H1 (cell line): ENCODE data around the gene CFHR4. TPM values are rescaled to one million over a fixed set of nuclear protein-coding genes. Genes with fewer than 3 reads are reported as not detected.

Experiments
- CTCF ChIA-PET: fragments of 300-600 bp; sonication (Branson Sonifier 250); formaldehyde crosslinking; loops from one replicate; lab custom pipeline; 2021; ENCODE audit not compliant: partially characterized antibody; lab: Charles Lee
- POLR2A ChIA-PET: fragments of 300-600 bp; sonication (Branson Sonifier 250); formaldehyde crosslinking; loops from one replicate; lab custom pipeline; 2021; ENCODE audit warnings: inconsistent platforms; ENCODE audit not compliant: partially characterized antibody; lab: Charles Lee
- DNase-seq, 2 experiments: peaks; one replicate each; pipeline versions ENCODE4 v3.0.0 to v3.0.0-alpha.2; 2010 to 2022; ENCODE audit warnings: low spot score in 2 of 2, low read depth in 1 of 2, mixed read lengths in 1 of 2
- FAIRE-seq: peaks from 2 replicates; lab custom pipeline; 2011; peaks lifted over from hg19 to GRCh38; lab: Jason Lieb, UNC
- H2AFZ ChIP-seq: 2 replicates; pipeline ENCODE4 v1.8.1; 2012; ENCODE audit warnings: low read length, inconsistent platforms
- H2AK5ac ChIP-seq: 2 replicates; pipeline ENCODE4 v1.6.1; 2013; ENCODE audit warnings: low read depth, low read length
- H2BK120ac ChIP-seq: replicated peaks from 2 replicates; pipeline ENCODE3; 2013; ENCODE audit warnings: low read depth, low read length, inconsistent platforms
- H2BK12ac ChIP-seq: 2 replicates; pipeline ENCODE4 v1.6.1; 2013; ENCODE audit warnings: low read depth, low read length
- H2BK15ac ChIP-seq: 2 replicates; pipeline ENCODE4 v1.6.1; 2013; ENCODE audit warnings: low read length
- H2BK20ac ChIP-seq: 2 replicates; pipeline ENCODE4 v1.6.1; 2013; ENCODE audit warnings: low read length
- H2BK5ac ChIP-seq: 2 replicates; pipeline ENCODE4 v1.6.1; 2013; ENCODE audit warnings: low read depth, low read length
- H3K14ac ChIP-seq: 2 replicates; pipeline ENCODE4 v1.6.1; 2013; ENCODE audit warnings: inconsistent platforms; ENCODE audit not compliant: insufficient read length
- H3K18ac ChIP-seq: 2 replicates; pipeline ENCODE4 v1.6.1; 2013; ENCODE audit warnings: low read length; ENCODE audit errors: extremely low read depth
- H3K23ac ChIP-seq: 2 replicates; pipeline ENCODE4 v1.6.1; 2013; ENCODE audit warnings: inconsistent platforms; ENCODE audit not compliant: insufficient read length
- H3K23me2 ChIP-seq: 2 replicates; pipeline ENCODE4 v1.6.1; 2013; ENCODE audit warnings: low read depth, low read length
- H3K27ac ChIP-seq: 2 replicates; pipeline ENCODE4 v1.6.1; 2011; ENCODE audit warnings: low read depth, low read length, inconsistent platforms
- H3K27me3 ChIP-seq, 4 experiments: replicated peaks in 1 of 4; 1 replicate in 1 of 4; 2 replicates in 3 of 4; pipeline versions ENCODE4 v1.6.1 to v1.8.1; 2011 to 2013; ENCODE audit warnings: low read length in 3 of 4, mild to moderate bottlenecking in 3 of 4, inconsistent platforms in 2 of 4, mixed read lengths in 2 of 4, moderate library complexity in 1 of 4; ENCODE audit not compliant: control insufficient read depth in 3 of 4, insufficient read depth in 3 of 4; ENCODE audit errors: extremely low read depth in 1 of 4
- H3K36me3 ChIP-seq, 4 experiments: 2 replicates each; pipeline versions ENCODE4 v1.6.1 to v1.8.1; 2011 to 2013; ENCODE audit warnings: mild to moderate bottlenecking in 4 of 4, low read length in 3 of 4, moderate library complexity in 2 of 4, control low read depth in 1 of 4, inconsistent platforms in 1 of 4; ENCODE audit not compliant: insufficient read depth in 4 of 4, control insufficient read depth in 2 of 4
- H3K4ac ChIP-seq: replicated peaks from 2 replicates; pipeline ENCODE3; 2013; ENCODE audit warnings: low read length, low read depth, mixed read lengths, inconsistent platforms; ENCODE audit not compliant: insufficient read length
- H3K4me1 ChIP-seq, 4 experiments: replicated peaks in 1 of 4; 1 replicate in 1 of 4; 2 replicates in 3 of 4; pipeline versions ENCODE4 v1.6.1 to v1.8.1; 2011 to 2013; ENCODE audit warnings: low read length in 3 of 4, inconsistent platforms in 2 of 4, mixed read lengths in 1 of 4; ENCODE audit not compliant: insufficient read depth in 4 of 4, control insufficient read depth in 3 of 4
- H3K4me2 ChIP-seq, 2 experiments: 2 replicates each; pipeline versions ENCODE4 v1.6.1 to v1.8.1; 2011 to 2013; ENCODE audit warnings: low read depth in 2 of 2, low read length in 2 of 2, control low read depth in 1 of 2, inconsistent platforms in 1 of 2, mild to moderate bottlenecking in 1 of 2; ENCODE audit not compliant: insufficient read depth in 1 of 2
- H3K4me3 ChIP-seq, 4 experiments: fragments of 200-600, 300-600 bp in 1 of 4; sonication (generic), shearing (Covaris generic), sonication (Bioruptor Twin) in 1 of 4; 2 replicates each; pipeline versions ENCODE4 v1.5.1 to v1.8.1; 2011 to 2016; ENCODE audit warnings: low read length in 4 of 4, low read depth in 3 of 4, control low read depth in 2 of 4, inconsistent platforms in 2 of 4, mild to moderate bottlenecking in 2 of 4, mixed read lengths in 1 of 4, moderate library complexity in 1 of 4; ENCODE audit not compliant: insufficient read depth in 2 of 4; ENCODE audit errors: extremely low read depth in 1 of 4
- H3K56ac ChIP-seq: replicated peaks from 2 replicates; pipeline ENCODE3; 2013; ENCODE audit warnings: low read depth, mild to moderate bottlenecking, mixed read lengths, low read length, inconsistent platforms; ENCODE audit not compliant: insufficient read length
- H3K79me1 ChIP-seq: 2 replicates; pipeline ENCODE4 v1.6.1; 2013; ENCODE audit warnings: low read depth, low read length, control low read depth
- H3K79me2 ChIP-seq, 2 experiments: 2 replicates each; pipeline versions ENCODE4 v1.6.1 to v1.8.1; 2012 to 2013; ENCODE audit warnings: low read length in 2 of 2, mild to moderate bottlenecking in 2 of 2, inconsistent platforms in 1 of 2; ENCODE audit not compliant: insufficient read depth in 2 of 2, control insufficient read depth in 1 of 2
- H3K9ac ChIP-seq, 4 experiments: replicated peaks in 1 of 4; 1 replicate in 1 of 4; 2 replicates in 3 of 4; pipeline versions ENCODE4 v1.6.1 to v1.8.1; 2011 to 2013; ENCODE audit warnings: low read depth in 3 of 4, low read length in 3 of 4, control low read depth in 2 of 4, mild to moderate bottlenecking in 2 of 4, moderate library complexity in 2 of 4, inconsistent platforms in 1 of 4; ENCODE audit errors: extremely low read depth in 1 of 4
- H3K9me3 ChIP-seq, 2 experiments: 2 replicates each; pipeline versions ENCODE4 v1.6.1 to v1.8.1; 2012 to 2013; ENCODE audit warnings: mild to moderate bottlenecking in 2 of 2, moderate library complexity in 2 of 2, control low read depth in 1 of 2, inconsistent platforms in 1 of 2, low read depth in 1 of 2, low read length in 1 of 2, mixed read lengths in 1 of 2; ENCODE audit not compliant: insufficient read depth in 2 of 2
- H4K20me1 ChIP-seq, 2 experiments: replicated peaks in 1 of 2; 2 replicates each; pipeline versions ENCODE3 to v1.8.1; 2011 to 2013; ENCODE audit warnings: inconsistent platforms in 2 of 2, low read length in 2 of 2, mild to moderate bottlenecking in 1 of 2; ENCODE audit not compliant: insufficient read depth in 2 of 2, control insufficient read depth in 1 of 2
- H4K5ac ChIP-seq: 2 replicates; pipeline ENCODE4 v1.6.1; 2013; ENCODE audit warnings: low read length, low read depth, mixed read lengths, inconsistent platforms; ENCODE audit not compliant: insufficient read length
- H4K8ac ChIP-seq: 2 replicates; pipeline ENCODE4 v1.8.0; 2013; ENCODE audit warnings: mild to moderate bottlenecking, moderate library complexity, low read length, inconsistent platforms; ENCODE audit not compliant: insufficient read depth; ENCODE audit errors: extremely low read depth
- H4K91ac ChIP-seq: replicated peaks from 2 replicates; pipeline ENCODE3; 2013; ENCODE audit warnings: low read length, mixed read lengths, inconsistent platforms; ENCODE audit not compliant: insufficient read length
- BACH1 ChIP-seq: IDR thresholded peaks from 2 replicates; pipeline ENCODE4 v1.6.1; 2012; ENCODE audit warnings: low read length, improper control_type of control experiment
- BCL11A ChIP-seq, 2 experiments: IDR thresholded peaks; one replicate each; pipeline ENCODE4 v1.6.1; 2011; ENCODE audit warnings: low read depth in 2 of 2, low read length in 2 of 2, mild to moderate bottlenecking in 2 of 2
- BRCA1 ChIP-seq: IDR thresholded peaks from 2 replicates; pipeline ENCODE4 v1.6.1; 2012; ENCODE audit warnings: low read depth, low read length, improper control_type of control experiment
- EGR1 ChIP-seq: IDR thresholded peaks from 2 replicates; pipeline ENCODE4 v1.6.1; 2011; ENCODE audit warnings: low read depth, low read length, borderline replicate concordance
- JUN ChIP-seq: IDR thresholded peaks from 2 replicates; pipeline ENCODE4 v1.6.1; 2011; ENCODE audit warnings: low read depth, mild to moderate bottlenecking, improper control_type of control experiment, low read length
- KDM5A ChIP-seq: fragments of 200-600 bp; IDR thresholded peaks from 2 replicates; pipeline ENCODE4 v1.7.1; 2012; ENCODE audit warnings: mild to moderate bottlenecking, low read length, inconsistent platforms, mixed read lengths
- PHF8 ChIP-seq: fragments of 200-600 bp; sonication (generic); conservative IDR thresholded peaks from 2 replicates; pipeline ENCODE4 v1.7.1; 2012; ENCODE audit warnings: low read depth, mild to moderate bottlenecking, inconsistent platforms, low read length, moderate library complexity
- SUZ12 ChIP-seq: fragments of 200-600 bp; sonication (generic); IDR thresholded peaks from 2 replicates; pipeline ENCODE4 v1.6.1; 2012; ENCODE audit warnings: mild to moderate bottlenecking, inconsistent platforms, low read length, moderate library complexity, mixed read lengths
- ZNF274 ChIP-seq: IDR thresholded peaks from 2 replicates; pipeline ENCODE4 v1.7.0; 2012; ENCODE audit warnings: low read length, borderline replicate concordance; ENCODE audit errors: extremely low read depth
- WGBS, 2 experiments: shearing (Covaris generic) in 1 of 2; methylation state at CpG; one replicate each; pipeline versions ENCODE4 v1.1.6 to v1.1.7; 2013 to 2015; ENCODE audit warnings: low lambda C conversion rate in 2 of 2, mixed read lengths in 2 of 2, inconsistent platforms in 1 of 2, low coverage in 1 of 2, missing lambda C conversion rate in 1 of 2; ENCODE audit not compliant: insufficient replicate concordance in 2 of 2, insufficient coverage in 1 of 2, insufficient read length in 1 of 2; ENCODE audit errors: extremely low coverage in 1 of 2, missing lambda C conversion rate in 1 of 2; 5-methylcytosine and 5-hydroxymethylcytosine counted together
- polyA plus RNA-seq, 7 experiments: library from polyadenylated mRNA; depleted of rRNA in 3 of 7; stranded (reverse) in 5 of 7; unstranded in 2 of 7; fragments of >200 nt in 5 of 7; fragments of 200-250 nt in 2 of 7; gene quantifications; 1 replicate in 5 of 7; 2 replicates in 1 of 7; 4 replicates in 1 of 7; pipeline versions ENCODE4 v1.2.1 to v1.2.3, GENCODE V29; 2011 to 2013; ENCODE audit warnings: missing spikeins in 2 of 7, mixed read lengths in 2 of 7
- total RNA-seq: library from RNA; stranded (reverse); fragmentation: NEBNext Ultra II Directional; extraction: Animal tissue kit (Norgen Biotek cat#: 25700); gene quantifications from 2 replicates; pipeline ENCODE4 v1.2.1, GENCODE V29; 2021

Gene CFHR4
- total and polyA plus RNA-seq, 2 of the 8 experiments (the other 6 are each of a cell fraction or from before 2014, with no cell fraction given), result not detected

- Histone ChIP-seq H2BK5ac (no peak overlapping the region), H2AK5ac (no peak overlapping the region), H4K20me1 (no peaks in the 10 kb centered on the region), H2BK15ac (no peak overlapping the region), H4K8ac (no peak overlapping the region), H3K18ac (no peak overlapping the region), H3K36me3 (no peaks in the 10 kb centered on the region), H3K27me3 (no peaks in the 10 kb centered on the region), H2BK120ac (no peak overlapping the region), H3K9me3 (no peaks in the 10 kb centered on the region), H3K14ac (no peak overlapping the region), H3K9ac (no peak overlapping the region), H3K4me1 (no peaks in the 10 kb centered on the region), H2BK12ac (no peak overlapping the region), H2AFZ (peak overlapping the region; percentile 76), H3K56ac (no peak overlapping the region), H3K4me3 (no peak overlapping the region), H4K91ac (no peak overlapping the region), H3K23ac (no peak overlapping the region), H3K4me2 (no peak overlapping the region), H3K27ac (no peak overlapping the region), H4K5ac (no peak overlapping the region), H2BK20ac (no peak overlapping the region), H3K23me2 (no peaks in the 10 kb centered on the region), H3K79me1 (no peaks in the 10 kb centered on the region), H3K4ac (no peak overlapping the region), H3K79me2 (no peaks in the 10 kb centered on the region)
- FAIRE-seq, result no peak
- ChIA-PET POLR2A (no interaction called here), CTCF (interaction anchor here (0.6 to 1.0 kb wide), 2 partner anchors 21 to 116 kb away, joined by 3 to 4 read pairs; no protein-coding TSS in a partner anchor)
- 89% methylated on average over 6 of the region's 6 CpGs; no CpG with 5 or more reads in 1 of the 2 experiments for WGBS, 2 experiments
- no peak for TF ChIP-seq PHF8
- TF ChIP-seq EGR1, result no peak
- TF ChIP-seq SUZ12, result no peak
- TF ChIP-seq BRCA1, result no peak
- no peak for TF ChIP-seq BACH1
- no peak for TF ChIP-seq ZNF274
- TF ChIP-seq JUN, result no peak
- TF ChIP-seq KDM5A, result no peak
- no peak for TF ChIP-seq BCL11A (IDR thresholded peaks at IDR 0.05; ENCODE audit: low read depth in 2 of 2, low read length in 2 of 2)
- no peak for DNase-seq
Measured at GRCh38 chr1:196856053-196856452, 31.8 kb upstream of the CFHR4 start.
